GM12874 (cell line): ENCODE measurements around the gene KDM1A.

ENCODE experiments used
- CTCF ChIP-seq: IDR thresholded peaks from 2 replicates; pipeline ENCODE4 v1.5.1; 2011; ENCODE audit warnings: low read depth, mild to moderate bottlenecking, control low read depth, low read length, moderate library complexity; ENCODE audit not compliant: insufficient read depth

Gene KDM1A

DNA sequence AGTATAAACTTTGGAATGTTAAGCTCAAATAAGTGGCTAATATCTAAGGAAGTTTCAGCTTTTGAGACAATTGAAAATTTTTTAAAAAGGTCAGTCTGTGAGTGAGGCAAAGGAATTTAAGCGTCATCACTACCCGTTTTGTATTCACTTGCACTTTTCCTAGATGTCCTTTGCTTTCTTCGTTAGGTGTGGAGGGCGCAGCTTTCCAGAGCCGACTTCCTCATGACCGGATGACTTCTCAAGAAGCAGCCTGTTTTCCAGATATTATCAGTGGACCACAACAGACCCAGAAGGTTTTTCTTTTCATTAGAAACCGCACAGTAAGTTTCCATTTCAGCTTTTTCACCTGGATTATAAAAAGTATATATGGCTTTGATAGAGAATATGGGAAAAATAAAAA is 30.9 kb downstream of the KDM1A start:
- no peak for TF ChIP-seq CTCF

DNA sequence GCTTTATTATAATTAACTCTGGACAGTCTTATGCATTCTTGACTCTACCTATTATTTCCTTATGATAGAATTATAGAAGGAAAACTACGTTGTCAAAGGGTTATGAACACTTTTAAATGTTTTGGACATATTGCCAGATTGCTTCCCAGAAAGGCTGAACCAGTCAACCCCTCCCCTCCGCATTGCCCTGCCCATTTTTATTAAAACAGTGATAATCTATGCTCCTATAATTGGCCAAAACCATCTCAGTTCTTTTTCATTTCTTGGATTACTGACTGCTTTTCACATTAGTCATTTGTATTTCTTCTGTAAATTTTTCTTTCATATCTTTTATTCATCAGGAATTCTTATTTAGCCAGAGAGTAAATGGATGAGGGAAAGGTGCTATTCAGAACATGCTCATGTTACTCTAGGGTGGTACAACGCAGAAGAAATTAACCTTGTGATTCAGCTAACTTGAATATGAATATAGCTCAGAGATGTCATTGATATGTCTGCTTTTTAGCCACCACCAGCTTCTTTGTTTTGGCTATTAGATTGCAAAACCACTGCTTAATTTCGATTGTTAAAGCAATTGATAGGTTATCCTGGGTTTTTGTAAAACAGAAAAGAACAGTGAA is 32.1 kb downstream of the KDM1A start:
- TF ChIP-seq CTCF: no peak

- TF ChIP-seq CTCF: no peak
Observed at GRCh38 chr1:23057301-23057700, 38.0 kb downstream of the KDM1A start.

DNA sequence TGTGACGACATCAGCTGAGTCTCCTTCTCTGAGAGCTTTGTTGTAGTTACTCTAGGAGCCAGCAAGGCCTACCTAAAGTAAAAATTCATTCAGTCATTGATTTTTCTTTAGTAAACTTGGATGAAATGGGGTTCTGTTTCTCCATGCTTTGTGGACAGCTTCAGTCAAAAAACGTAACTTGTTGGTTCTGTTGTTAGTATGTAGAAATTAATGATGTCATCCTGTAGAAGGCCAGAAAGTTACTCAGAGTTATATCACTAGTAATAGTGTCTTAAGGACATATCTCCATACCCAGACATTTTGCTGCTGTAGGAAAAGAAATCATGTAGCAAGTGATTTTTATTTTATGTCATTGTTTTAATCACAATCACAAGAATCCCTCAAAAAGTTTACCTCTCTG is 43.0 kb downstream of the KDM1A start:
- TF ChIP-seq CTCF: no peak

DNA sequence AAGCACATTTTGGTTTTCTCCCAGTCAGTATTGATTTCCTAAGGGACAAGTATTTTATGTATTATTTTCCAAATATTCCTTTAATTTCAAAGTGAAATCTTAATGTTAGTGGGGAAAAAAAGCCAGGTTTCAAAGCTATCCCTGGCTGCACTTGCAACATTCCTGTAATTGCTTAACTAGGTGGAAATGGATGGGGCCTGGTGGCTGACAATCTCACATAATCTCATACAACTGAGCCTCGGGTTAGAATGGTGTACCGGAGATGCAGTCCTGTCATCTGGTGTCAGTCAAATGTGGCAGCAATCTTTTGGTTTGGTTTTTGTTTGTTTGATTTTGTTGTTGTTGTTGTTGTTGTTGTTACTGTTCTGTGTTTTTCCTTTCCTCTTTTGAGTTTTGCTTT is 46.1 kb downstream of the KDM1A start:
- TF ChIP-seq CTCF: no peak

- no peak for TF ChIP-seq CTCF
Observed at GRCh38 chr1:23066075-23066474, 46.8 kb downstream of the KDM1A start.

GRCh38 chr1:23069149-23069548 is 49.9 kb downstream of the KDM1A start:
- no peak for TF ChIP-seq CTCF
